ENCODE results near the gene ZNF791. TPM values are rescaled to one million over a fixed set of nuclear protein-coding genes. Genes with fewer than 3 reads are reported as not detected.

Gene ZNF791
- polyA plus RNA-seq, 1 donor (not counting 4 experiments of a cell fraction or from before 2014, with no cell fraction given) = 11.5 TPM

- dilution Hi-C loops (cut with MboI; ENCODE audit: extremely low pct_ligation_motif_present, low sequenced_read_pairs) = no loop called here
Measured at GRCh38 chr19:12578641-12579040, 32.1 kb upstream of the ZNF791 start.

GRCh38 chr19:12580180-12580694 is 30.5 kb upstream of the ZNF791 start:
- no peak overlapping the region for H3K9ac ChIP-seq (ENCODE audit: control insufficient read depth, extremely low read depth, insufficient read depth, low read length)
- no peak for TF ChIP-seq CTCF (optimal IDR thresholded peaks at IDR 0.05 in 1 of 3, IDR thresholded peaks at IDR 0.05 in 1 of 3, conservative IDR thresholded peaks at IDR 0.05 in 1 of 3; ENCODE audit: extremely low read depth in 1 of 3, insufficient read depth in 2 of 3, low read length in 3 of 3)
- TF ChIP-seq EZH2 (IDR thresholded peaks at IDR 0.05; ENCODE audit: low read length) = no peak
- FAIRE-seq (no peak), DNase-seq (ENCODE audit: low read depth, low spot score) (no peak)
- no peaks in the 10 kb centered on the region for H4K20me1 ChIP-seq (ENCODE audit: control insufficient read depth, extremely low read depth, insufficient read depth, low read length)
- no peaks in the 10 kb centered on the region for H3K27me3 ChIP-seq (ENCODE audit: control insufficient read depth, extremely low read depth, insufficient read depth, low read length)
- H3K27ac ChIP-seq (ENCODE audit: control insufficient read depth, insufficient read depth, low read length) = no peak overlapping the region
- no peak overlapping the region for H2AFZ ChIP-seq (ENCODE audit: control insufficient read depth, low read length)
- peaks cover 12% of the 10 kb centered on the region for H3K9me3 ChIP-seq (ENCODE audit: control insufficient read depth, low read depth, low read length)
- H3K9me1 ChIP-seq (ENCODE audit: control insufficient read depth, extremely low read depth, insufficient read depth, low read length) = no peaks in the 10 kb centered on the region
- H3K4me3 ChIP-seq (ENCODE audit: control insufficient read depth in 2 of 3, extremely low read depth in 1 of 3, insufficient read depth in 2 of 3, low read depth in 1 of 3, low read length in 3 of 3) = no peak overlapping the region
- peaks cover 3 to 13% of the 10 kb centered on the region in 2 experiments for H3K36me3 ChIP-seq (ENCODE audit: control insufficient read depth in 2 of 2, extremely low read depth in 1 of 2, insufficient read depth in 2 of 2, low read length in 2 of 2)
- dilution Hi-C loops (cut with MboI; ENCODE audit: extremely low pct_ligation_motif_present, low sequenced_read_pairs) = no loop called here
- no peaks in the 10 kb centered on the region for H3K4me1 ChIP-seq (ENCODE audit: control insufficient read depth, extremely low read depth, insufficient read depth, low read length)
- no peaks in the 10 kb centered on the region for H3K79me2 ChIP-seq (ENCODE audit: control insufficient read depth, insufficient read depth, low read length)
- no peak overlapping the region for H3K4me2 ChIP-seq (ENCODE audit: control insufficient read depth, extremely low read depth, insufficient read depth, low read depth, low read length)

More at GRCh38 chr19:12578641-12579040, 32.1 kb upstream of the ZNF791 start:
- H4K20me1 ChIP-seq (ENCODE audit: control insufficient read depth, extremely low read depth, insufficient read depth, low read length) = no peaks in the 10 kb centered on the region
- no peaks in the 10 kb centered on the region for H3K27me3 ChIP-seq (ENCODE audit: control insufficient read depth, extremely low read depth, insufficient read depth, low read length)
- H3K79me2 ChIP-seq (ENCODE audit: control insufficient read depth, insufficient read depth, low read length) = no peaks in the 10 kb centered on the region
- no peak for DNase-seq (ENCODE audit: low read depth, low spot score)
- H2AFZ ChIP-seq (ENCODE audit: control insufficient read depth, low read length) = no peak overlapping the region
- H3K4me2 ChIP-seq (ENCODE audit: control insufficient read depth, extremely low read depth, insufficient read depth, low read depth, low read length) = no peak overlapping the region
- peaks cover 3 to 13% of the 10 kb centered on the region in 2 experiments for H3K36me3 ChIP-seq (ENCODE audit: control insufficient read depth in 2 of 2, extremely low read depth in 1 of 2, insufficient read depth in 2 of 2, low read length in 2 of 2)
- H3K4me3 ChIP-seq (ENCODE audit: control insufficient read depth in 2 of 3, extremely low read depth in 1 of 3, insufficient read depth in 2 of 3, low read depth in 1 of 3, low read length in 3 of 3) = no peak overlapping the region
- no peaks in the 10 kb centered on the region for H3K4me1 ChIP-seq (ENCODE audit: control insufficient read depth, extremely low read depth, insufficient read depth, low read length)
- TF ChIP-seq EZH2 (IDR thresholded peaks at IDR 0.05; ENCODE audit: low read length) (no peak), CTCF (optimal IDR thresholded peaks at IDR 0.05 in 1 of 3, IDR thresholded peaks at IDR 0.05 in 1 of 3, conservative IDR thresholded peaks at IDR 0.05 in 1 of 3; ENCODE audit: extremely low read depth in 1 of 3, insufficient read depth in 2 of 3, low read length in 3 of 3) (no peak)
- no peak overlapping the region for H3K27ac ChIP-seq (ENCODE audit: control insufficient read depth, insufficient read depth, low read length)
- FAIRE-seq = no peak
- no peak overlapping the region for H3K9ac ChIP-seq (ENCODE audit: control insufficient read depth, extremely low read depth, insufficient read depth, low read length)
- peaks cover 12% of the 10 kb centered on the region for H3K9me3 ChIP-seq (ENCODE audit: control insufficient read depth, low read depth, low read length)
- H3K9me1 ChIP-seq (ENCODE audit: control insufficient read depth, extremely low read depth, insufficient read depth, low read length) = no peaks in the 10 kb centered on the region
